ENCODE measurements around the gene ZDHHC11. TPM values are rescaled to one million over a fixed set of nuclear protein-coding genes. Genes with fewer than 3 reads are reported as not detected.

ZDHHC11 gene
- total RNA-seq, 3 donors from 2014 or later: 3.0 to 11.3 (median 9.5) TPM

GRCh38 chr5:865168-865521, 14.4 kb upstream of the ZDHHC11 start:
- intact Hi-C loops (cut with DNase I; ENCODE audit: low total_unique reads): no loop called here
- Histone ChIP-seq H3K9me3 (no peaks in the 10 kb centered on the region), H3K27me3 (no peaks in the 10 kb centered on the region), H3K36me3 (peaks cover 17% of the 10 kb centered on the region), H3K27ac (no peak overlapping the region), H3K4me3 (no peak overlapping the region), H3K4me1 (no peaks in the 10 kb centered on the region)
- DNase-seq (ENCODE audit: low spot score in 2 of 2): no peak
- TF ChIP-seq POLR2A (IDR thresholded peaks at IDR 0.05): no peak
- no peak for TF ChIP-seq POLR2AphosphoS5 (IDR thresholded peaks at IDR 0.05)
- TF ChIP-seq CTCF (IDR thresholded peaks at IDR 0.05): no peak

GRCh38 chr5:864492-865167, 13.8 kb upstream of the ZDHHC11 start:
- no peaks in the 10 kb centered on the region for H3K27me3 ChIP-seq
- no peak for TF ChIP-seq POLR2AphosphoS5 (IDR thresholded peaks at IDR 0.05)
- TF ChIP-seq POLR2A (IDR thresholded peaks at IDR 0.05): no peak
- no peak for TF ChIP-seq CTCF (IDR thresholded peaks at IDR 0.05)
- H3K9me3 ChIP-seq: no peaks in the 10 kb centered on the region
- intact Hi-C loops (cut with DNase I; ENCODE audit: low total_unique reads): no loop called here
- no peaks in the 10 kb centered on the region for H3K4me1 ChIP-seq
- no peak overlapping the region for H3K4me3 ChIP-seq
- peaks cover 15% of the 10 kb centered on the region for H3K36me3 ChIP-seq
- no peak for DNase-seq (ENCODE audit: low spot score in 2 of 2)
- H3K27ac ChIP-seq: no peak overlapping the region

- no peak for TF ChIP-seq CTCF (IDR thresholded peaks at IDR 0.05)
- TF ChIP-seq POLR2AphosphoS5 (IDR thresholded peaks at IDR 0.05): no peak
- TF ChIP-seq POLR2A (IDR thresholded peaks at IDR 0.05): no peak
- no peaks in the 10 kb centered on the region for H3K4me1 ChIP-seq
- peaks cover 6% of the 10 kb centered on the region for H3K36me3 ChIP-seq
- intact Hi-C loops (cut with DNase I; ENCODE audit: low total_unique reads): no loop called here
- no peak for DNase-seq (ENCODE audit: low spot score in 2 of 2)
- H3K9me3 ChIP-seq: no peaks in the 10 kb centered on the region
- H3K27ac ChIP-seq: no peak overlapping the region
- H3K4me3 ChIP-seq: no peak overlapping the region
- H3K27me3 ChIP-seq: no peaks in the 10 kb centered on the region
Observed at GRCh38 chr5:863244-863805, 12.5 kb upstream of the ZDHHC11 start.

- Histone ChIP-seq H3K36me3 (no peaks in the 10 kb centered on the region), H3K27me3 (no peaks in the 10 kb centered on the region), H3K4me3 (no peak overlapping the region), H3K27ac (no peak overlapping the region), H3K9me3 (no peaks in the 10 kb centered on the region), H3K4me1 (no peaks in the 10 kb centered on the region)
- no peak for DNase-seq (ENCODE audit: low spot score in 2 of 2)
- intact Hi-C loops (cut with DNase I; ENCODE audit: low total_unique reads): no loop called here
- TF ChIP-seq CTCF (IDR thresholded peaks at IDR 0.05) (no peak), POLR2A (IDR thresholded peaks at IDR 0.05) (no peak), POLR2AphosphoS5 (IDR thresholded peaks at IDR 0.05) (no peak)
Observed at GRCh38 chr5:862367-863243, 11.8 kb upstream of the ZDHHC11 start.
